Measurements from ENCODE around the gene CPHXL.

- TF ChIP-seq, protein P1, sequence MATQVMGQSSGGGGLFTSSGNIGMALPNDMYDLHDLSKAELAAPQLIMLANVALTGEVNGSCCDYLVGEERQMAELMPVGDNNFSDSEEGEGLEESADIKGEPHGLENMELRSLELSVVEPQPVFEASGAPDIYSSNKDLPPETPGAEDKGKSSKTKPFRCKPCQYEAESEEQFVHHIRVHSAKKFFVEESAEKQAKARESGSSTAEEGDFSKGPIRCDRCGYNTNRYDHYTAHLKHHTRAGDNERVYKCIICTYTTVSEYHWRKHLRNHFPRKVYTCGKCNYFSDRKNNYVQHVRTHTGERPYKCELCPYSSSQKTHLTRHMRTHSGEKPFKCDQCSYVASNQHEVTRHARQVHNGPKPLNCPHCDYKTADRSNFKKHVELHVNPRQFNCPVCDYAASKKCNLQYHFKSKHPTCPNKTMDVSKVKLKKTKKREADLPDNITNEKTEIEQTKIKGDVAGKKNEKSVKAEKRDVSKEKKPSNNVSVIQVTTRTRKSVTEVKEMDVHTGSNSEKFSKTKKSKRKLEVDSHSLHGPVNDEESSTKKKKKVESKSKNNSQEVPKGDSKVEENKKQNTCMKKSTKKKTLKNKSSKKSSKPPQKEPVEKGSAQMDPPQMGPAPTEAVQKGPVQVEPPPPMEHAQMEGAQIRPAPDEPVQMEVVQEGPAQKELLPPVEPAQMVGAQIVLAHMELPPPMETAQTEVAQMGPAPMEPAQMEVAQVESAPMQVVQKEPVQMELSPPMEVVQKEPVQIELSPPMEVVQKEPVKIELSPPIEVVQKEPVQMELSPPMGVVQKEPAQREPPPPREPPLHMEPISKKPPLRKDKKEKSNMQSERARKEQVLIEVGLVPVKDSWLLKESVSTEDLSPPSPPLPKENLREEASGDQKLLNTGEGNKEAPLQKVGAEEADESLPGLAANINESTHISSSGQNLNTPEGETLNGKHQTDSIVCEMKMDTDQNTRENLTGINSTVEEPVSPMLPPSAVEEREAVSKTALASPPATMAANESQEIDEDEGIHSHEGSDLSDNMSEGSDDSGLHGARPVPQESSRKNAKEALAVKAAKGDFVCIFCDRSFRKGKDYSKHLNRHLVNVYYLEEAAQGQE (IDR thresholded peaks at IDR 0.05; ENCODE audit: insufficient read depth in 1 of 2, low read depth in 2 of 2, low read length in 1 of 2): no peak
- TF ChIP-seq CTCF (IDR thresholded peaks at IDR 0.05): no peak
- TF ChIP-seq TCF7L2 (IDR thresholded peaks at IDR 0.05; ENCODE audit: low read depth, low read length): no peak
- TF ChIP-seq POLR2AphosphoS5 (IDR thresholded peaks at IDR 0.05; ENCODE audit: low read depth, low read length): no peak
- no peak for TF ChIP-seq SIN3A (IDR thresholded peaks at IDR 0.05; ENCODE audit: borderline replicate concordance, insufficient read depth, low read depth, low read length)
Observed at GRCh38 chr16:75760018-75760519, 33.8 kb upstream of the CPHXL start.
